HFF-Myc (cell line): ENCODE measurements around the gene DHX9.

ENCODE experiments used
- DNase-seq: peaks from one replicate; pipeline ENCODE4 v3.0.0-alpha.2; 2011; ENCODE audit warnings: low read depth; ENCODE audit errors: extremely low read depth
- H3K4me3 ChIP-seq: replicated peaks from 2 replicates; pipeline ENCODE4 v1.5.1; 2011; ENCODE audit warnings: low read depth, mild to moderate bottlenecking, control low read depth, low read length
- TF ChIP-seq, protein P1 (sequence below): IDR thresholded peaks from 2 replicates; pipeline ENCODE4 v1.5.1; 2012; ENCODE audit warnings: mild to moderate bottlenecking, low read depth, low read length, control low read depth; ENCODE audit errors: missing control alignments

DHX9 gene

GRCh38 chr1:182927693-182928433 lies 88.7 kb downstream of the DHX9 start:
- TF ChIP-seq, protein P1, sequence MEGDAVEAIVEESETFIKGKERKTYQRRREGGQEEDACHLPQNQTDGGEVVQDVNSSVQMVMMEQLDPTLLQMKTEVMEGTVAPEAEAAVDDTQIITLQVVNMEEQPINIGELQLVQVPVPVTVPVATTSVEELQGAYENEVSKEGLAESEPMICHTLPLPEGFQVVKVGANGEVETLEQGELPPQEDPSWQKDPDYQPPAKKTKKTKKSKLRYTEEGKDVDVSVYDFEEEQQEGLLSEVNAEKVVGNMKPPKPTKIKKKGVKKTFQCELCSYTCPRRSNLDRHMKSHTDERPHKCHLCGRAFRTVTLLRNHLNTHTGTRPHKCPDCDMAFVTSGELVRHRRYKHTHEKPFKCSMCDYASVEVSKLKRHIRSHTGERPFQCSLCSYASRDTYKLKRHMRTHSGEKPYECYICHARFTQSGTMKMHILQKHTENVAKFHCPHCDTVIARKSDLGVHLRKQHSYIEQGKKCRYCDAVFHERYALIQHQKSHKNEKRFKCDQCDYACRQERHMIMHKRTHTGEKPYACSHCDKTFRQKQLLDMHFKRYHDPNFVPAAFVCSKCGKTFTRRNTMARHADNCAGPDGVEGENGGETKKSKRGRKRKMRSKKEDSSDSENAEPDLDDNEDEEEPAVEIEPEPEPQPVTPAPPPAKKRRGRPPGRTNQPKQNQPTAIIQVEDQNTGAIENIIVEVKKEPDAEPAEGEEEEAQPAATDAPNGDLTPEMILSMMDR = no peak
- no peak overlapping the region for H3K4me3 ChIP-seq
- DNase-seq = no peak

- DNase-seq = no peak
- H3K4me3 ChIP-seq = no peak overlapping the region
- TF ChIP-seq, protein P1 = no peak
Measured at GRCh38 chr1:182930985-182931384, 91.8 kb downstream of the DHX9 start.

- DNase-seq = no peak
- H3K4me3 ChIP-seq = no peak overlapping the region
- TF ChIP-seq, protein P1 = no peak
Measured at GRCh38 chr1:182935716-182936115, 96.6 kb downstream of the DHX9 start.
